Right ventricle myocardium superior (tissue), 1 donor: ENCODE measurements around the gene ZBTB48. TPM values are rescaled to one million over a fixed set of nuclear protein-coding genes. Genes with fewer than 3 reads are reported as not detected.
A peak's percentile ranks its signal among the peaks of the same experiment; 100 is the strongest.
"Not testable (repeated sequence)": the region's sequence is repeated elsewhere in the genome, so short reads cannot be mapped to it uniquely, and the experiment has no call there.

Experiments
- ATAC-seq: fragments of 200-7000 bp; cut with Tn5 transposase; one replicate; pipeline ENCODE4 v1.9.1; 2020; ENCODE audit warnings: mild to moderate bottlenecking; ENCODE audit not compliant: poor library complexity
- DNase-seq: peaks from one replicate; pipeline ENCODE4 v3.0.0-alpha.2; 2020
- intact Hi-C: fragments of 100-400 bp; cut with DNase I; formaldehyde crosslinking; loops from one replicate; pipeline ENCODE4 v1.11.2; 2022
- long read RNA-seq: library from polyadenylated mRNA; unstranded; transcript quantifications from one replicate; pipeline ENCODE4 v2.0.0, GENCODE V29; 2021
- total RNA-seq: library from RNA; stranded (reverse); fragmentation: NEBNext Ultra II Directional; extraction: Animal tissue kit (Norgen Biotek cat#: 25700); gene quantifications from one replicate; pipeline ENCODE4 v1.2.1, GENCODE V29; 2021
- donor health status: DM: no; HTN: yes; CAD: no; lungs with severe emphysema.

The ZBTB48 gene
- total RNA-seq: 11.7 TPM
- long read RNA-seq, partial matches to known transcripts: 2 of 24 reads
- long read RNA-seq, other reads (novel, unspliced or antisense): 19 of 24 reads

DNA sequence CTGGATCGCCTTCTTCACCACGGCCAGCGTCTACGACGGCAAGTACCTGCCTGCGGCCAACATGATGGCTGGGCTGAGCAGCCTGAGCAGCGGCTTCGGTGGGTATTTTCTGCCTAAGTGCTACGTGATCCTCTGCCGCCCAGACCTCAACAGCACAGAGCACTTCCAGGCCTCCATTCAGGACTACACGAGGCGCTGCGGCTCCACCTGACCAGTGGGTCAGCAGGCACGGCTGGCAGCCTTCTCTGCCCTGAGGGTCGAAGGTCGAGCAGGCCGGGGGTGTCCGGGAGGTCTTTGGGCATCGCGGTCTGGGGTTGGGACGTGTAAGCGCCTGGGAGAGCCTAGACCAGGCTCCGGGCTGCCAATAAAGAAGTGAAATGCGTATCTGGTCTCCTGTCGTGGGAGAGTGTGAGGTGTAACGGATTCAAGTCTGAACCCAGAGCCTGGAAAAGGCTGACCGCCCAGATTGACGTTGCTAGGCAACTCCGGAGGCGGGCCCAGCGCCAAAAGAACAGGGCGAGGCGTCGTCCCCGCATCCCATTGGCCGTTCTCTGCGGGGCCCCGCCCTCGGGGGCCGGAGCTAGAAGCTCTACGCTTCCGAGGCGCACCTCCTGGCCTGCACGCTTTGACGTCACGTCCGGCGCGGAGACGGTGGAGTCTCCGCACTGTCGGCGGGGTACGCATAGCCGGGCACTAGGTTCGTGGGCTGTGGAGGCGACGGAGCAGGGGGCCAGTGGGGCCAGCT lies at the start of gene ZBTB48:
Gene ZBTB48 (plus strand): TSS at position 621 of the 745 bp plus-strand sequence. CDS start 616 bp downstream, outside the sequence.
- ATAC-seq (peak; percentile 97), DNase-seq (peak; percentile 100)
- intact Hi-C loops: no loop called here

DNA sequence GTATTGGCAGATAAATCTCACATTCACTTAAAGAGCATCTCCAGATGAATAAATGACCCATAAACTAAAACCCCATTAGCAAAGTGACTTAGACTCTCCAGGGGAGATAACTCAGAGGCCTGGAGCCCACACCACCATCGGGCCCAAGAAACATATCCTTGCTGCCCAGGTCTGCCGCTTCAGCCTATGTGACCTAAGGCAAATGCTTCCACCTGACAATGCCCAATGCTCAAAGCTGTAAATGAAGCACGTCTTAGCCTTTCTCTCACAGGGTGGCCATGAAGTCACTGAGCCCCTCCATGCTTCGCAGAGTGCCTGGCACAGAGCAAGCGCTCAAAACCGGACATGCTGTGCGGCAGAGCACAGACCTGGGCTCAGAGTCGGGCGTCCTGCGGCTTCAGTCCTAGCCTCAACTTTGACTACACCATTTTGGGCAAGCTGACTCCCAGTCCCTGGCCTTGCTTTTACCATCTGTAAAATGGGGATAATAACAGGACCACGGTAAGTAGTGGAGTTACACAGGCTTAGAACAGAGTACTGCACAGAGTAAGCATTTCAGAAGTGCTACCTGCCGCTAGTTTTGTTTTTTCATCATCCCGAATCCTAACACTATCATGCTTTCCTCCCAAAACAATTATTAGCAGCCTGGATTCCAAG lies 49.2 kb upstream of the ZBTB48 start:
- no peak for ATAC-seq
- intact Hi-C loops: no loop called here
- no peak for DNase-seq

GRCh38 chr1:6531996-6532395 lies 47.8 kb upstream of the ZBTB48 start:
- intact Hi-C loops: no loop called here
- no peak for ATAC-seq
- no peak for DNase-seq

GRCh38 chr1:6534248-6534822 lies 45.5 kb upstream of the ZBTB48 start:
- intact Hi-C loops: no loop called here
- no peak for ATAC-seq
- no peak for DNase-seq

DNA sequence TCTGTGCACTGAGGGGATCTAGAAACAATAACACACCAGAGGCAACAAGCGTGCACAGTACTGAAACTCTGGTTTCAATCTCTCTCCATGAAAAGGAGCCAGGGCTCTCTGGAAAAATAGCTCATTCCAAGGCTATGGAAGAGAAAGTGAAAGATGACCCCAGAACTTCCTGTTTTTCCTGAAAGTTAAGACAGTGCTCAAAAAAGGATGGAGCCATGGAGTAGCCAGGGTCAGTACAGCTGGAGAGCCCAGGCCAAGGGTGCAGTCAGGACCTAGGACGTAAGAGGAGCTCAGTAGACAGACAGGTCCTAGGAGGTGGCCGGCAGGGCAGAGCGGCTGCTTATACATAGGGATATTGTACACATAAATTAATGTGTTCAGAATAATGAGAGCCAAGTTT lies 44.6 kb upstream of the ZBTB48 start:
- no peak for ATAC-seq
- intact Hi-C loops: no loop called here

GRCh38 chr1:6536291-6536690 lies 43.5 kb upstream of the ZBTB48 start:
- ATAC-seq (no peak), DNase-seq (no peak)
- intact Hi-C loops: no loop called here

More for the DNA sequence above, 44.6 kb upstream of the ZBTB48 start:
- no peak for DNase-seq

DNA sequence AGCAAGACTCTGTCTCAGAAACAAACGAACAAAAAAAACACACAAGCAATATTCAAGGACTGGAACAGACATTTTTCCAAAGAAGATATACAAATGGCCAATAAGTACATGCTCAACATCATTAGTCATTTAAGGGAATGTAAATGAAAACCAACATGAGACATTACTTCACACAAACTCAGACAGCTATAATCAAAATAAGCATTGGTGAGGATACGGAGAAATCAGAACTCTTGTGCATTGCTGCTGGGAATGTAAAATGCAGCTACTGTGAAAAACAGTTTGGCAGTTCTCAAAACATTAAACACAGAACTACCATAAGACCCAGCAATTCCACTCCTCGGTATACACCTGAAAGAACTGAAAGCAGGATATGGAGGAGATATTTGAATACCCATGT lies 40.8 kb upstream of the ZBTB48 start:
- DNase-seq (no peak), ATAC-seq (no peak)
- intact Hi-C loops: no loop called here

DNA sequence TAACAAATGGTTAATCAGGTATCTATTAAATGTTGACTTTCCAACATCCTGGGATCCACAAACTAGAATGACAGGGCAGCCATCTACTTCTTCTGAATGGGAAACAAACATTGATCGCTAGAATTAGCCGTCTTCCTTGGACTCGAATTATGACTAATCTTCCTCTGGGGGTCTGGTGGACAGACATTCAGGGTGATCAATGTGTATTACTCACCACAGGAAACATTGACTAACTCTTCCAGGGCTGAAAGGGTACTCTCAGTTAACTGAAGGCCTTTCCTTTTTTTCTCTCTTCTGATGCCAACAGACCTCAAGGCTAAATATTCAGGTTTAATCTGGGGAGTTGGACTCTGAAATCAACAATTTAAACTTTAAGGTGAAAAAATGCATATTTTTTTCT lies 35.0 kb upstream of the ZBTB48 start:
- DNase-seq: no peak
- ATAC-seq: no peak
- intact Hi-C loops: no loop called here

- DNase-seq (no peak), ATAC-seq (no peak)
- intact Hi-C loops: no loop called here
Measured at GRCh38 chr1:6545276-6546112, 34.3 kb upstream of the ZBTB48 start.

- ATAC-seq (peak; percentile 34), DNase-seq (no peak)
- intact Hi-C loops: no loop called here
Measured at GRCh38 chr1:6546326-6546725, 33.5 kb upstream of the ZBTB48 start.

- no peak for ATAC-seq
- intact Hi-C loops: no loop called here
- DNase-seq: no peak
Measured at GRCh38 chr1:6547301-6547700, 32.5 kb upstream of the ZBTB48 start.

- intact Hi-C loops: no loop called here
- DNase-seq: peak; percentile 97
Measured at GRCh38 chr1:6554031-6554906, 25.5 kb upstream of the ZBTB48 start, which contains the start of gene NOL9. Gene NOL9 (minus strand): TSS chr1:6554513. CDS start chr1:6554502, 11 bp downstream.

DNA sequence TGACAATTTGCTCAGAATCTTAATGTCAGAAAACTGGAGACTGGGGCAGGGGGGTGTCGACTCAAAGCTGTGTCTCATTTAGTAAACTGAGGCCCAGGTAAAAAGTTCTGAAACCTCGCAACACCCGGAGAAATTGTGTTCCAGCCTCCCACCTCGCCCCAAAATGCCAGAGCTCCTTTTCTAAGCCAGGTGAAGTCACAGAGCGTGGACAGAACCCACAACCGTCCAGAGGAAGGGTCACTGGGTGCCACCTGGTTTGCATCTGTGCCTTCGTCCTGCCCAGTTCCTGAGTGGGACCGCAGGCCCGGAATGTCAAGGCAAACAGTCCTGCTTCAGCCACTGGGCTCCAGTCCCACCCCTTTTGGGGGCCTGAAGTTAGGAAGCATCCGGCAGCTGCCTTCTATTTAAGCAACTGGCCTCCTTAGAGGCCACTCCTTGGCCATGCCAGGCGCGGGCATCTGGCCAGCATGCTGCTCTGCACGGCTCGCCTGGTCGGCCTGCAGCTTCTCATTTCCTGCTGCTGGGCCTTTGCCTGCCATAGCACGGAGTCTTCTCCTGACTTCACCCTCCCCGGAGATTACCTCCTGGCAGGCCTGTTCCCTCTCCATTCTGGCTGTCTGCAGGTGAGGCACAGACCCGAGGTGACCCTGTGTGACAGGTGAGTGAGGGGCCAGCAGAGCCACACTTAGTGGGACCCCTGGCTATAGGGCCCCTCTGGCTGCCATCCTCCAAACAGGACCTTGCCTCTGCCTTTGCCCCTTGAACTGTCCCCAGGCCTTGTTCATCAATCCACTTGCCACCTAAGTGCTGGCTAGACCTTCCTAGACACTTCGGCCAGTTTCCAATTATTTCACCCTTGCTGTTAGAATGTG lies 24.7 kb upstream of the ZBTB48 start, which contains the start of gene TAS1R1:
Gene TAS1R1 (plus strand): TSS at position 401 of the 872 bp plus-strand sequence. CDS start 67 bp downstream, at position 468.
- intact Hi-C loops: no loop called here
- ATAC-seq (peak; percentile 21), DNase-seq (peak; percentile 57)

More at GRCh38 chr1:6554031-6554906, 25.5 kb upstream of the ZBTB48 start, which contains the start of gene NOL9:
- peak; percentile 99 for ATAC-seq

DNA sequence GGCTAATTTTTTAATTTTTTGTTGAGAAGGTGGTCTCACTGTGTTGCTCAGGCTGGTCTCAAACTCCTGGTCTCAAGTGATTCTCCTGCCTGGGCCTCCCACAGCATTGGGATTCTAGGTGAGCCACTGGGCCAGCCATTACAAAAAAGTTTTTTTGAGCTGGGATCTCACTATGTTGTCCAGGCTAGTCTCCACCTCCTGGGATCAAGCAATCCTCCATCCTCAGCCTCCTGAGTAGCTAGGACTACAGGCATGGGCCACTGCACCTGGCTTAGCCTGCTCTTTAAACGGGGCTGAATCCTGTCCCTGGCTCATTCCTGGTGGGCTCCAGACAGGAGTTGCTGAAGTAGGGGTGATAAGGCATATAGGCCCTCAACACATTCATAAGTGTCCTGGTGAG lies 22.2 kb upstream of the ZBTB48 start:
- no peak for DNase-seq
- intact Hi-C loops: no loop called here

GRCh38 chr1:6559161-6559560 lies 20.6 kb upstream of the ZBTB48 start:
- ATAC-seq, DNase-seq, intact Hi-C loops: not testable (repeated sequence)

More for the DNA sequence above, 22.2 kb upstream of the ZBTB48 start:
- ATAC-seq: no peak

DNA sequence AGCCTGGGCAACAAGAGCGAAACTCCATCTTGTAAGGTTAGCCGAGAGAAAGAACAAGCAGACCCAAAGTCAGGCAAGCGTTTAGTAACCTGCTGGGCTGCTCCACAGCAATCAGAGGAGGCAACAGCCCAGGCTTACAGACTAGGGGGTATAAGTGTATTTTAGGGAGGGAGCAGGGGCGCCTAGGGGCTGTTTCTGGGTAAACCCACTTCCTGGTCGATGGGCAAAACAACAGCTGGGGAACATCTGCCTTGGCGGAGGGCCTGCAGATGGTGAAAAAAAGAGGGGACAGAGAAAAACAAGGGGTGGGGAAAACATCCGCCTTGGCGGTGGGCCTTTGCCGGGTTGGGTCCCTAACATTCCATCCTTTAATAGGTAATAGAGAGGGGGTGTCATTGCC lies 19.5 kb upstream of the ZBTB48 start:
- ATAC-seq (no peak), DNase-seq (no peak)
- intact Hi-C loops: no loop called here

- no peak for DNase-seq
- intact Hi-C loops: no loop called here
- ATAC-seq: no peak
Measured at GRCh38 chr1:6569033-6569432, 10.8 kb upstream of the ZBTB48 start.
